GM19025 (cell line): Measurements from ENCODE around the gene GLIS1.

Experiments used
- ATAC-seq: cut with Tn5 transposase; IDR thresholded peaks from one replicate; pipeline ENCODE4 v1.9.1; 2021; ENCODE audit warnings: mild to moderate bottlenecking, low read depth, moderate library complexity; ENCODE audit not compliant: unreplicated experiment

Gene GLIS1

GRCh38 chr1:53641481-53642214 is 97.3 kb downstream of the GLIS1 start:
- no peak for ATAC-seq

- no peak for ATAC-seq
Observed at GRCh38 chr1:53640701-53641075, 98.3 kb downstream of the GLIS1 start.

DNA sequence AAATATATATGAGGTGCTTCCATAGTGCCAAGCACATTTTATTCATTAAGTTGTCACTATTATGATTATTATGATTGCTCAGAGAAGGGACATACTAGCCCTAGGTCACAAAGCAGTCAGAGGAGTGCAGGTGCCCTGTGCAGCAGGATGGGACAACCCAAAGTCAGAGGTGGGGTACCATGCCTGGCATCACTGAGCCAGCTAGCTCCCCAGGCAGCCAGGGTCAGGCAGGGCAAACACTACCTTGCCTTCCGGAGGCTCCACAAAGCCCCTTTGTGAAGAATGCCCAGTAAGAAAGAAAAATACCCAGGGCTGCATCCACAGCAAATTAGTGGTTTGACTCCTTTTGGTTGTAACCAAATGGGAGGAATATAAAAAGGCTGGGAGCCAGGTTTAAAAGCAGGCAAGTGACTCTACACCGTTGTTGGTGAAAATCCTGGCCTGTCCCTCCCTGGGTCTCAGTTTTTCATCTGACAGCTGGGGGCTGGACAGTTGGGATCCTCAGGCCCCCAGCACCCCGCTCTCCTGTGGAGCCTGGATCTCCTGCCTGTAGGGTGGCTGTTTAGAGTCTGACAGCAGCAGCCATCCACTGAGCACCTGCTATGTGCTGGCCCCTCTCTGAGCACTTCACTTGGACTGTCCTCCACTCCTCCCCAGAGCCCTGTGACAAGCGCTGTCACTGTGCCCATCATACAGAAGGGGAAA is 98.8 kb downstream of the GLIS1 start:
- ATAC-seq, result no peak

DNA sequence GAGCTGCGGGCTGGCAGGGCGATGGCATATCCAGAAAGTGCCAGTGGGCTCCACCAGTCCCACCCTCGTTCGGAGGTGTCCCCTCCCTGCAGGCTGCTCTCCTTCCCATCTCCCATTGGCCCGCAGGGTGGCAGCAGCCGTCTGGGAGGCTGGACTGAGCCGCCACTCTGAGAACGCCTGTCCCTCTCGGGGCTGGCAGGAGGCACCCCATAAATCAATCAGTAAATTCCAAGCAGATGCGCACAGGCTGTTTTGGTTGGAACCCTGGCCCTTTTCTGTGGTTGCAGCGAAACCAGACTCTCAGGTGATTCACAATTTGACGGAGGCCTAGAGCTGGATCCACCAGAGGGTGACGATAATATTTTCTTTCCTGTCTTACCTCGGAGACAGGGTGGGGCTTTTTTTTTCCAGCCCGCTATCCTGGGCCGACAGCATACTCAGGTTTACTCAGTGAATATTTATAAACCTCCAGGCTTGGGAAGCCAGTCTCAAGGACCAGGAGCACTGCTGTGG is 99.7 kb downstream of the GLIS1 start:
- no peak for ATAC-seq

GRCh38 chr1:53638360-53639035 is 100.5 kb downstream of the GLIS1 start:
- no peak for ATAC-seq

GRCh38 chr1:53637511-53638359 is 101.2 kb downstream of the GLIS1 start:
- ATAC-seq, result no peak

- ATAC-seq, result no peak
Observed at GRCh38 chr1:53636621-53637171, 102.3 kb downstream of the GLIS1 start.

DNA sequence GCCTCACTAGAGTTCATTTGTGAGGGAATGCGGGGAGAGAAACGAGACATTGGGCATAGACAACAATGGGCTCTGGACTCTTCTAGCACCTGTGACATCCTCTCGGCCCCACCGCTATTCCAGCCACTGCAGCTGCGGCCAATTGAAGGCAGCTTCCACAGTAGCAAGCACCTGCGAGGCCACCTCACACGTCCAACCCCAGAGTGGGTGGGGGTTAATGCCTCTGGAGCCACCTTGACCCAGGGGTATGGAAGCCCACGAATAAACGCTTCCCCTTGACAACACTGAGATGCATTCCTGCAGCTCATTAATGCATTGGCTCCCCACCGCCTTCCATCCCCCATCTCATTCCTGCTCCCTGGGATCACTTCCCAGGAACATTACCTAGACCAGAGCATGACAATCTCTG is 104.4 kb downstream of the GLIS1 start:
- ATAC-seq, result no peak

DNA sequence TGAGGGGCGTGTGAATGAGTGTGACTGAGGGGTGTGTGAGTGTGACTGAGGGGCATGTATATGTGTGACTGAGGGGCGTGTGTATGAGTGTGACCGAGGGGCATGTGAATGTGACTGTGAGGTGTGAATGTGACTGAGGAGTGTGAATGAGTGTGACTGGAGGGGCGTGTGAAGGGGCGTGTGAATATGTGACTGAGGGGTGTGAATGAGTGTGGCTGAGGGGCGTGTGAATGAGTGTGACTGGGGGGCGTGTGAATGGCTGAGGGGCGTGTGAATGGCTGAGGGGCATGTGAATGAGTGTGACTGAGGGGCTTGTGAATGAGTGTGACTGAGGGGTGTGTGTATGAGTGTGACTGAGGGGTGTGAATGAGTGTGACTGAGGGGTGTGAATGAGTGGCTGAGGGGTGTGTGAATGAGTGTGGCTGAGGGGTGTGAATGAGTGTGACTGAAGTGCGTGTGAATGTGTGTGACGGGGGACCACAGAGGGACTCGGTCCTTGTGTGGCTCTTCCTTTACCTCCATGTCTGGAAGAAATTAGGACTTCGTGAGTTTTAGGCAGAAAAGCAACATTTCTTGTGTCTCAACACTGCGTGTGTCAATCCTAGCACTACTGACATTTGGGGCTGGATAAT is 105.8 kb downstream of the GLIS1 start:
- no peak for ATAC-seq

DNA sequence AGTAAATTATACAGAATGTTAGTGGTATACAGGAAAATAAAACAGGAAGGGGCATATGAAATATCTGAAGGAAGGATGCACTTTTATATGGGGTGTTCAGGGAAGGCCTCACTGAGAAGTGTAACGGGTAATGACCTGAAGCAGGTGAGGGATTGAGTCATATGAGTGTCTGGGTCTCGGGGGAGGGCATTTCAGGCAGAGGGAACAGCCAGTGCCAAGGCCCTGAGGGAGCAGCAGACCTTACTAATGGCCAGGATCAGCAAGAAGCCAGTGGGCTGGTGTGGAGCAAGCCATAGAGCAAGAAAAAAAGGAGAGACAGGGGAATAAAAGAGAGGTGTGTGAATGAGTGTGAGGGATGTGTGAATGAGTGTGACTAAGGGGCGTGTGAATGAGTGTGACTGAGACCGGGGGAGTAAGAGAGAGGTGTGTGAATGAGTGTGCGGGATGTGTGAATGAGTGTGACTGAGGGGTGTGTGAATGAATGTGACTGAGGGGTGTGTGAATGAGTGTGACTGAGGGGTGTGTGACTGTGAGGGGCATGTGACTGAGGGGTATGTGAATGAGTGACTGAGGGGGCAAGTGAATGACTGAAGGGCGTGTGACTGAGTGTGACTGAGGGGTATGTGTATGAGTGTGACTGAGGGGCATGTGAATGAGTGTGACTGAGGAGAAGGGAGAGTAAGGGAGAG is 107.2 kb downstream of the GLIS1 start:
- ATAC-seq, result no peak

DNA sequence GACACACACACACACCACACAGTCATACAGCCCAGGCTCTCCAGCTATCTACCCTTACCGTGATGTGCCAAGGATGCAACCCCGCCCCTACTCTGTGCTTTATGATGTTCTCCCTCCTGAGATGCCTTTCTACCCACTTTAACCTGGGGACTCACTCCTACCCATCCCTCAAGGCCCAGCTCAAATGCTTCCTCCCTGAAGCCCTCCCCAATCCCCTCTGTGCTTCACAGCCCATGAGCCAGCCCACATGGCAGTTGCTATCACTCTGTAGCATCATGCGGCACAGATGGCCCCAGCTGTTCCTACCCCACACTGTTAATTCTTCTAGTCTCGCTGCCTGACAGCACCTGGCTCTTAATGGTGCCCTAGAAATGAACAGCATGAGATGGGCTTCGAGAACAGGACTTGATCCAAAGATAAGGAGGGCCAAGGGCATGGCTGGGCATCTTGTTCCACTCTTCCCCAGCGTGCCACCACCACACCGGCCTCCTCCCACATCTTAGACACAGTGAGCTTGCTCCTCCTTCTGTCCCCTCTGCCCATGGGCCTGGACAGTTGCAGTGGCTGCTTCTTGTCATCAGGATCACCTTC is 109.8 kb downstream of the GLIS1 start:
- ATAC-seq, result no peak

GRCh38 chr1:53628286-53628955 is 110.5 kb downstream of the GLIS1 start:
- no peak for ATAC-seq

DNA sequence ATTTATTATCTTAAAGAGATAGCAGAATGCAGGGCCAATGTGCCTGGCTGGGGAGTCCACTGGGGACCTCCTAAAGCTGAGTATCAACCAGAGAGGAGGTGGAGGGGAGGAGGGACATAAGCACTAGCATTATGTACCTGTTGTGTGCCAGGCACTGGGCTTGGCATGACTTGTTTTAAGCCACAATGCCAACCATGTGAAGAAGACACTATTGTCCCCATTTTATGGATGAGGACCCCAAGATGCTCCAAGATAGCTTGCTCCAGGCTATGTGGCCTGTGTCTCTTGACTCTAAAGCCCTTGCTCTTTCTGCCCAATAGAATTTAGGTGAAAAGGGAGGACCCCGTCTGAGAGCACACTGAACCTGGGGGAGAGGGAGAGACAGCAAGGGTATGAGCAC is 111.3 kb downstream of the GLIS1 start:
- ATAC-seq, result no peak

DNA sequence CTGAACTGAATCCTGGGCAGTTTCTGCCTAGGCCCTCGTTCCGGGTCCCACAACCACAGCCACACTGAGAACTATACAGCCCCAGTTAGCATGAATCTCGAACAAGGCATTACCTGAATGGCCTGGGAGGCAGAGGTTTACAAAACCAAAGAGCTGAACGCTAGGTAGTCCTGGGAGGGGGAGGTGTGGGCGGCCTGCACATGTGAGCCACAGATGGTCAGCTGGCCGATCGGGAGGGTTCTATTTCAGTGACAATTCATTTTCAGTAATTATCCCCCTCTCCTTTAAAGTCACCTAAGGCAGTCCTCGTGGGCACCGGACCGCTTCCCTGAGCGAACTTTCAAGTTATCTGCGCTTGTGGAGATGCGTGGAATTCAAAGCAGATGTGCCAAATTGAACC is 111.9 kb downstream of the GLIS1 start:
- ATAC-seq, result no peak

GRCh38 chr1:53626616-53627015 is 112.3 kb downstream of the GLIS1 start:
- no peak for ATAC-seq

DNA sequence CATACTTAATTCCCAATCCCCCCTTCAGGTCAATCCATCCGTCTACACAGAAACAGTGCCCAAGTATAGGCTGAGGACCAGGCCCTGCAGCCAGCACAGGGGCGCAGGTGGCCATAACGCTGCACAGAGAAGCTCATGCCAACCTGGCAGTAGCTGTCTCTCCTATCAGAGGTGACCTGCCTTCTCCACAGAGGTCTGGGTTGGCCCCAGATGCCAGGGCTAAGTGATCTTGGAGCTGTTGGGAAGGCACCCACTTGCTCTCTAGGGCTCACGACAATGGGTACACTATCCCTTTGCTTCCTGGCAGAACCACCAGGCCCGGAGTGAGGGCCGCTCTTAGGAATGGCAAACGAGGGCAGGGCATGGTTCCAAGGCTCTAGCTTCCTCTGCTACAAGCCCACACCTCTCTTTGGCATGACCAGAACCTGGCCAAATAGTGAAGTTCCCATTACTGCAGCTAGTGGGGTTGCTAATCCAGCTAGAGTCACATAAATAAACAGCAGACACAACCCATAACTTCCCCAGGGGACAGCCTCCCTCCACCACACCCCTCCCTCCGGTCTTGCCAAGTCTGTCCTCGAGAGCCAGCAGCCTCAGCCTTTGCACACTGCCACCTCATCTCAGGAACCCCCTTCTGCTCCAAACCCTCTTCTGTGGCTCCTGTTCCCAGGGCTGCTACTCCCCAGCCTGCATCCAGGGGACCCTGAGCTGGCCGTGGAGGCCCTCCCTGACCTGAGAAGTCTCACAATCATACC is 113.0 kb downstream of the GLIS1 start:
- no peak for ATAC-seq

DNA sequence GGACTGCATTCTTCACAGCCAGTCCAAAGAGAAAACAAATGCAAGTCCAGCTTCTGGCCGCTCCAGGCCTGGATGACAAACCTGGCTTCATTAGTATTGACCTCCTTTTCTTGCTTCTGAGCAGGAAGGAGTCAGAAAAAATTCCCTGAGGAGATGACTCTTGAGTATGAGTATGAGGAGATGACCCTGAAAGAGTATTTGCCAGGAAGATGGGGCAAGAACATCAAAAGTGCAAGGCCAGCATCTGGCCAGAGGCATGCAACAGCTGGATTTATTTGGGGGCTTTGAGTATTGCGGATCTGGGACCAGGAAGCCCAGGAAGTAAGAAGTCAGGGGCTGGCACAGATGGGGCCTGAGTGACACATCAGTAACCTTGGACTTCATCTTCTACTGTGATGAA is 113.9 kb downstream of the GLIS1 start:
- no peak for ATAC-seq

- ATAC-seq, result no peak
Observed at GRCh38 chr1:53622531-53622930, 116.4 kb downstream of the GLIS1 start.
